Tibial nerve (tissue), 4 donors: ENCODE data around the gene PMS1. TPM values are rescaled to one million over a fixed set of nuclear protein-coding genes. Genes with fewer than 3 reads are reported as not detected.
"Not testable (repeated sequence)": the region's sequence is repeated elsewhere in the genome, so short reads cannot be mapped to it uniquely, and the experiment has no call there.

Source experiments
- DNase-seq, 2 donors: peaks; one replicate each; pipeline ENCODE4 v3.0.0-alpha.2; 2019; ENCODE audit warnings: low spot score in 2 of 2
- H3K27ac ChIP-seq, 4 donors: fragments of 200-600 bp; sonication (generic) in 3 of 4; one replicate each; pipeline ENCODE4 v1.5.1; 2017 to 2019; ENCODE audit warnings: mild to moderate bottlenecking in 1 of 4
- H3K27me3 ChIP-seq, 2 donors: fragments of 200-600 bp; sonication (generic) in 1 of 2; one replicate each; pipeline versions ENCODE4 v1.5.1 to v1.6.0; 2017 to 2019
- H3K36me3 ChIP-seq, 3 donors: fragments of 200-600 bp; sonication (generic); one replicate each; pipeline ENCODE4 v1.5.1; 2018 to 2019
- H3K4me1 ChIP-seq, 4 donors: fragments of 200-600 bp; sonication (generic) in 3 of 4; one replicate each; pipeline ENCODE4 v1.5.1; 2017 to 2019
- H3K4me3 ChIP-seq, 4 donors: fragments of 200-600 bp; sonication (generic) in 3 of 4; one replicate each; pipeline ENCODE4 v1.5.1; 2017 to 2019; ENCODE audit warnings: mild to moderate bottlenecking in 1 of 4, moderate library complexity in 1 of 4
- H3K9me3 ChIP-seq, 4 donors: fragments of 200-600 bp; sonication (generic) in 3 of 4; one replicate each; pipeline ENCODE4 v1.5.1; 2017 to 2019
- EP300 ChIP-seq, 2 donors: sonication (generic); formaldehyde crosslinking; IDR thresholded peaks; one replicate each; pipeline ENCODE4 v1.6.1; 2017; ENCODE audit warnings: antibody characterized with exemption in 2 of 2, mild to moderate bottlenecking in 1 of 2
- POLR2A ChIP-seq, 2 donors: fragments of 450-650 bp; IDR thresholded peaks; one replicate each; pipeline ENCODE4 v1.6.1; 2017; ENCODE audit warnings: antibody characterized with exemption in 2 of 2, mild to moderate bottlenecking in 2 of 2, moderate library complexity in 2 of 2
- WGBS, 2 donors: methylation state at CpG; one replicate each; pipeline ENCODE4 v1.1.5; 2018; 5-methylcytosine and 5-hydroxymethylcytosine counted together
- total RNA-seq, 4 donors: library from RNA; depleted of rRNA; stranded (reverse); fragments of >200 nt; gene quantifications; one replicate each; pipeline ENCODE4 v1.1.0, GENCODE V29; 2016
- TF ChIP-seq, protein P1 (sequence below), 5 experiments: fragments of 200-600 bp in 3 of 5; fragments of 450-650 bp in 2 of 5; sonication (generic) in 3 of 5; IDR thresholded peaks; one replicate each; pipeline ENCODE4 v1.5.1; 2016 to 2019; ENCODE audit warnings: antibody characterized with exemption in 5 of 5, mild to moderate bottlenecking in 3 of 5, moderate library complexity in 2 of 5

The PMS1 gene
- total RNA-seq, 4 donors from 2014 or later, result 11.2 to 33.0 (median 21.0) TPM

DNA sequence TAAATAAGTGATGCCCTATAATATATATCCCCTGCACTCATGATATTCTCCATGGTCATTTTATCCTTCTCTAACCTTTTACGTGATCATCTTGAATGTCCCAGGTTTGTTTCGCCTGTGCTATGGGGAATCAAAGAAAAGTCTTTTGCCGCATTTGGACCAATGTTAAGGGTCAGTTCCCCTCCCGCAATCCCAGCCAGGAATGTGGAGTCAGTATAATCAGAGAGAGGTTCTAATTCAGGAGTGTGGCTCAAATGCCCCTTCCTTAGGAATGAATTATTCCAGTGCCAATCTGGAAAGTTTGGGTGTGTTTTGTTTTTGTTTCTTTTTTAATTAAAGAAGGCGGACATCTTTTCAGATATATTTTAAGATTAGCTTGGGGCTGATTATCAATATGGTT lies 41.8 kb downstream of the PMS1 start:
- no peaks in the 10 kb centered on the region for H3K27me3 ChIP-seq
- no peak for DNase-seq
- no peaks in the 10 kb centered on the region for H3K4me1 ChIP-seq
- no peaks in the 10 kb centered on the region for H3K9me3 ChIP-seq
- 83 to 86% methylated on average over 5 of the region's 5 CpGs for WGBS, 2 donors
- TF ChIP-seq, protein P1, sequence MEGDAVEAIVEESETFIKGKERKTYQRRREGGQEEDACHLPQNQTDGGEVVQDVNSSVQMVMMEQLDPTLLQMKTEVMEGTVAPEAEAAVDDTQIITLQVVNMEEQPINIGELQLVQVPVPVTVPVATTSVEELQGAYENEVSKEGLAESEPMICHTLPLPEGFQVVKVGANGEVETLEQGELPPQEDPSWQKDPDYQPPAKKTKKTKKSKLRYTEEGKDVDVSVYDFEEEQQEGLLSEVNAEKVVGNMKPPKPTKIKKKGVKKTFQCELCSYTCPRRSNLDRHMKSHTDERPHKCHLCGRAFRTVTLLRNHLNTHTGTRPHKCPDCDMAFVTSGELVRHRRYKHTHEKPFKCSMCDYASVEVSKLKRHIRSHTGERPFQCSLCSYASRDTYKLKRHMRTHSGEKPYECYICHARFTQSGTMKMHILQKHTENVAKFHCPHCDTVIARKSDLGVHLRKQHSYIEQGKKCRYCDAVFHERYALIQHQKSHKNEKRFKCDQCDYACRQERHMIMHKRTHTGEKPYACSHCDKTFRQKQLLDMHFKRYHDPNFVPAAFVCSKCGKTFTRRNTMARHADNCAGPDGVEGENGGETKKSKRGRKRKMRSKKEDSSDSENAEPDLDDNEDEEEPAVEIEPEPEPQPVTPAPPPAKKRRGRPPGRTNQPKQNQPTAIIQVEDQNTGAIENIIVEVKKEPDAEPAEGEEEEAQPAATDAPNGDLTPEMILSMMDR (IDR thresholded peaks at IDR 0.05), result no peak
- TF ChIP-seq POLR2A (IDR thresholded peaks at IDR 0.05) (no peak), EP300 (IDR thresholded peaks at IDR 0.05) (no peak)
- no peak overlapping the region for H3K4me3 ChIP-seq
- H3K27ac ChIP-seq, result no peak overlapping the region
- peaks cover 0 to 12% (median 0%) of the 10 kb centered on the region in 3 donors for H3K36me3 ChIP-seq

DNA sequence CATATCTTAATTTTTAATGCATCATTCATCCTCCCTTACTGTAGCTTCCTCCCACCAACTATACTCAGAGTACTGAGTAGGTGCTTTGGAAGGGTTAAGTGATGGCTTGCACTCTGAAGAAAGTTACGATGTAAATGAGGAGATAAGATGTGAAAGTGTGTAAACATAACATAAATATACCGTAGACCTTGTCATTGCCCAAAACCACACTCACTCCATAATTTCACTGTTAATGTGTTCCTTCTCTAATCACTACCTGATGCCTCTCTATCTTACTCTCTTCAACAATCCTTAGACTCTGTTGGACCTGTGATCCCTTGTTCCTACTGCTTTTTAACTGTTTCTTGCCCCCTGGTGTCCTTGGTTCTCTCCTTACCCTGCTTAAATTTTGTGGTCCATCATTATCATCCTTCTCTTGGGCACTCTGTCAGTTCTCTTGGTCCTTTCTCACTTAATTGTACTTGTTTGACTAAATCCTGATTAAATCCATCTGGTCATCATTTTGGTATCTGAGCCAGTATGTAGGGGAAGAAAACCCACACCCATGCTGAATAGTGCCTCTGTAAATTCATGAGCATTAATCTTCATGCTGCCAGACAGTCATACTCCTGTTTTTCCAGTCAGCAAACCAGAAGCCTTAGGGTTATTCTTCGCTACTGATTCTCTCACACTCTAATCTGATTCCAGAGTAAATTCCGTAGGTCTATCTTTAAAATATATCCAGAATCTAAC lies 45.0 kb downstream of the PMS1 start:
- Histone ChIP-seq H3K27me3 (no peaks in the 10 kb centered on the region), H3K4me1 (no peaks in the 10 kb centered on the region), H3K27ac (no peak overlapping the region), H3K4me3 (no peak overlapping the region), H3K36me3 (peaks cover 0 to 5% (median 0%) of the 10 kb centered on the region in 3 donors), H3K9me3 (no peaks in the 10 kb centered on the region)
- DNase-seq, result no peak
- WGBS, 2 donors, result 72 to 78% methylated on average over 4 of the region's 4 CpGs
- TF ChIP-seq POLR2A (IDR thresholded peaks at IDR 0.05), result no peak
- TF ChIP-seq, protein P1 (IDR thresholded peaks at IDR 0.05), result no peak

DNA sequence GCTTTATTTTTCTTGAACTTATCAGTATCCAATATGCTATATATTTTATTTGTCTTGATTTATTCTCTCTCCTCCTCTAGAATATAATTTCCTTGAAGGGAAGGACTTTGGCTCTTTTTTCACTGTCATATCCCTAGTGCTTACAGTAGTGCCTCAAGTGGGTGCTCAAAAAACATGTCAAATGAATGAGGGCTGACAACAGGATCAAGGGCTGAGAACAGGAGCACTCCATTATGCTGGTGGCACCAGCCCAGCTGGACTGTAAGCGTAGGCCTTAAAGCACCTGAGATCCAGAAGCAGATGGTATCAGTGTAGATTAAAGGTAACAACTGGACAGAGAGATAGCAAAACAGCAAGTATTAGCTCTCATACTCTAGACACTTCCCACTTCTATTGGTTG lies 46.3 kb downstream of the PMS1 start:
- no peak for DNase-seq
- Histone ChIP-seq H3K36me3 (peaks cover 0 to 5% (median 0%) of the 10 kb centered on the region in 3 donors), H3K4me3 (no peak overlapping the region), H3K9me3 (no peaks in the 10 kb centered on the region), H3K4me1 (no peaks in the 10 kb centered on the region), H3K27me3 (no peaks in the 10 kb centered on the region), H3K27ac (no peak overlapping the region)
- TF ChIP-seq, protein P1 (IDR thresholded peaks at IDR 0.05), result no peak
- no peak for TF ChIP-seq EP300 (IDR thresholded peaks at IDR 0.05)
- no peak for TF ChIP-seq POLR2A (IDR thresholded peaks at IDR 0.05)
- WGBS, 2 donors, result 100% methylated on average over 1 of the region's 1 CpG

DNA sequence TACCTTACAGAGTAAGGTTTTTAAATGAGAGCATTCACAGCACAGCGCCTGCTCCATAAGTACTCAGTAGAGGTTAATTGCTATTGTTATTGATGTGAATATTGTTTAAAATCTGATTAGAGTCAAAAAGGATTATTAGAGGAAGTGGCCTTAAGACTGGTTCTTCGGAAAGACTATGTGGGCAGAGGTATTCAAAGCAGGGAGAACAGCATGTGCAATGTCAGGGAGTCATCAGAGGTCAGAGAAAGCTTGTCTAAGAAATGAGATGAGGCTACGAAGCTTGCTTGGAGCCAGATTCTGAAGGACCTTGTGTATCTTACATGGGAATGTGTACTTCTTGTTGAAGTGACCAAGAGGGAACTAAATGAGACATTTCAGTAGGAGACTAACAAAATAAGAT lies 49.8 kb downstream of the PMS1 start:
- H3K27me3 ChIP-seq, result no peaks in the 10 kb centered on the region
- peaks cover 0 to 5% (median 0%) of the 10 kb centered on the region in 3 donors for H3K36me3 ChIP-seq
- H3K4me1 ChIP-seq, result peaks cover 0 to 9% (median 0%) of the 10 kb centered on the region in 4 donors
- WGBS, 2 donors, result 72 to 75% methylated on average over 3 of the region's 3 CpGs
- no peaks in the 10 kb centered on the region for H3K9me3 ChIP-seq
- no peak overlapping the region for H3K27ac ChIP-seq
- no peak for DNase-seq
- TF ChIP-seq POLR2A (IDR thresholded peaks at IDR 0.05) (no peak), EP300 (IDR thresholded peaks at IDR 0.05) (no peak)
- TF ChIP-seq, protein P1 (IDR thresholded peaks at IDR 0.05), result no peak
- no peak overlapping the region for H3K4me3 ChIP-seq

DNA sequence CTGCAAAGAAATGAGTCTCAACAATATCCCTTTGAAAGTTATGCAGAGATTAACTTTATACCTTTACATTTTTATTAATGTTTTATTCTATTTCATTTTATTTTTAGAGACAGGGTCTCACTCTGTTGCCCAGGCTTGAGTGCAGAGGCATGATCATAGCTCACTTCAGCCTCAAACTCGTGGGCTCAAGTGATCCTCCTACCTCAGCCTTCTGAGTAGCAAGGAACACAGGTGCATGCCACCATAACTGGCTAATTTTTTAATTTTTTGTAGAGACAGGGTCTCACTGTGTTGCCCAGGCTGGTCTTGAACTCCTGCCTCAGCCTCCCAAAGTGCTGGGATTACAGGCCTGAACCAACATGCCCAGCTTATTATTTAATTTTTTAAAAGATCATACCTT lies 50.4 kb downstream of the PMS1 start:
- H3K27me3 ChIP-seq, DNase-seq, H3K9me3 ChIP-seq, H3K4me1 ChIP-seq, H3K4me3 ChIP-seq, H3K36me3 ChIP-seq, H3K27ac ChIP-seq: not testable (repeated sequence)
- WGBS, 2 donors, result 84 to 85% methylated on average over 1 of the region's 1 CpG
